Medulla oblongata (tissue), 1 donor: Measurements from ENCODE around the gene KRTAP10-6.
"Not testable (repeated sequence)": the region's sequence is repeated elsewhere in the genome, so short reads cannot be mapped to it uniquely, and the experiment has no call there.

Source experiments
- DNase-seq: peaks from one replicate; pipeline ENCODE4 v3.0.0-alpha.2; 2015; ENCODE audit errors: extremely low spot score

Gene KRTAP10-6

GRCh38 chr21:44578371-44579055 is 13.8 kb downstream of the KRTAP10-6 start:
- DNase-seq = no peak

- no peak for DNase-seq
Measured at GRCh38 chr21:44576025-44576420, 16.3 kb downstream of the KRTAP10-6 start.

- no peak for DNase-seq
Measured at GRCh38 chr21:44575307-44576024, 16.8 kb downstream of the KRTAP10-6 start.

- no peak for DNase-seq
Measured at GRCh38 chr21:44574457-44575306, 17.6 kb downstream of the KRTAP10-6 start.

GRCh38 chr21:44573630-44574456 is 18.5 kb downstream of the KRTAP10-6 start, which contains the start of gene KRTAP10-4:
Gene KRTAP10-4 (plus strand): TSS chr21:44573729. CDS start chr21:44573759, 30 bp downstream.
- DNase-seq = not testable (repeated sequence)

- no peak for DNase-seq
Measured at GRCh38 chr21:44572959-44573583, 19.2 kb downstream of the KRTAP10-6 start.

GRCh38 chr21:44571844-44572782 is 20.2 kb downstream of the KRTAP10-6 start:
- DNase-seq = no peak

GRCh38 chr21:44571296-44571695 is 21.0 kb downstream of the KRTAP10-6 start:
- no peak for DNase-seq

- DNase-seq = no peak
Measured at GRCh38 chr21:44569861-44570517, 22.3 kb downstream of the KRTAP10-6 start.

GRCh38 chr21:44568667-44569556 is 23.4 kb downstream of the KRTAP10-6 start:
- no peak for DNase-seq

GRCh38 chr21:44568261-44568660 is 24.0 kb downstream of the KRTAP10-6 start:
- DNase-seq = no peak

- no peak for DNase-seq
Measured at GRCh38 chr21:44567481-44568171, 24.7 kb downstream of the KRTAP10-6 start.

- no peak for DNase-seq
Measured at GRCh38 chr21:44566403-44566802, 25.9 kb downstream of the KRTAP10-6 start.

GRCh38 chr21:44564886-44565598 is 27.3 kb downstream of the KRTAP10-6 start:
- DNase-seq = no peak

GRCh38 chr21:44564099-44564498 is 28.2 kb downstream of the KRTAP10-6 start:
- DNase-seq = no peak

GRCh38 chr21:44558695-44559094 is 33.6 kb downstream of the KRTAP10-6 start, which contains the start of gene KRTAP10-3:
Gene KRTAP10-3 (minus strand): TSS chr21:44558795. CDS start chr21:44558715, 80 bp downstream.
- DNase-seq = no peak

- DNase-seq = not testable (repeated sequence)
Measured at GRCh38 chr21:44558329-44558675, 34.0 kb downstream of the KRTAP10-6 start.
